Measurements from ENCODE around the gene KCNMA1.

Gene KCNMA1

DNA sequence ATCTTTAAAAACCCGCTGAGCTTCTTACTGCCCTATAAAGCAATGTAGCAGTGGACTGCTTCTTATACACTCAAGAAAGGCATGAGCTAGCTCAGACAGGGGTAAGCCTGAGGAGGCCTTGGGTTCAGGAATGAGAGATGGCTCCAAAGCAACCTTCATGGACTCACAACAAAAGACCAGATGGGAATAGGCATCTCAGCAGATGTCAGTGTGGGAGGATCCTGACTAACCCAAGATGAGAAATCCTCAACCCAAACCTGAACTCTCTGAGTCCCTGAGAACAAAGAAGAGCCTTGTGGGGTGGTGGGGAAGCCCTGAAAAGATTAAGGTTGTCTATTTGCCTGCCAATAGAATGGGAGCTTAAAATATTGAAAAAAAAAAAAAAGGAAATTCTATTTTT lies 807.4 kb downstream of the KCNMA1 start:
- peak; percentile 9 for DNase-seq (ENCODE audit: low read depth)

GRCh38 chr10:76829724-76830123 lies 807.9 kb downstream of the KCNMA1 start:
- no peak for DNase-seq (ENCODE audit: low read depth)
